ENCODE results near the gene NSUN5.
"Not testable (repeated sequence)": the region's sequence is repeated elsewhere in the genome, so short reads cannot be mapped to it uniquely, and the experiment has no call there.

Gene NSUN5

GRCh38 chr7:73267813-73268212 is 40.8 kb downstream of the NSUN5 start:
- DNase-seq: not testable (repeated sequence)

GRCh38 chr7:73266719-73267368 is 41.8 kb downstream of the NSUN5 start:
- not testable (repeated sequence) for DNase-seq

GRCh38 chr7:73262416-73262815 is 46.2 kb downstream of the NSUN5 start:
- not testable (repeated sequence) for DNase-seq

All from stimulated activated CD4-positive, alpha-beta T cell treated with anti-CD3 and anti-CD28 coated beads, Interleukin-2, amount 100 ng/mL, for 48 hours (primary cell).